ENCODE measurements around the gene PAK6. TPM values are rescaled to one million over a fixed set of nuclear protein-coding genes. Genes with fewer than 3 reads are reported as not detected.

PAK6 gene
- total RNA-seq, 1 donor from 2014 or later: not detected

- no peak overlapping the region for H3K4me3 ChIP-seq
- no peaks in the 10 kb centered on the region for H3K4me1 ChIP-seq
- intact Hi-C loops (cut with DNase I): no loop called here
- H3K27ac ChIP-seq: no peak overlapping the region
- no peaks in the 10 kb centered on the region for H3K9me3 ChIP-seq
- no peaks in the 10 kb centered on the region for H3K27me3 ChIP-seq
- no peak for TF ChIP-seq CTCF (IDR thresholded peaks at IDR 0.05)
- no peak for DNase-seq (ENCODE audit: low spot score in 2 of 2)
- H3K36me3 ChIP-seq: no peaks in the 10 kb centered on the region
Measured at GRCh38 chr15:40313531-40314398, 74.9 kb downstream of the PAK6 start.

- H3K27ac ChIP-seq: no peak overlapping the region
- no peaks in the 10 kb centered on the region for H3K4me1 ChIP-seq
- intact Hi-C loops (cut with DNase I): no loop called here
- H3K9me3 ChIP-seq: no peaks in the 10 kb centered on the region
- H3K36me3 ChIP-seq: no peaks in the 10 kb centered on the region
- no peaks in the 10 kb centered on the region for H3K27me3 ChIP-seq
- TF ChIP-seq CTCF (IDR thresholded peaks at IDR 0.05): no peak
- no peak for DNase-seq (ENCODE audit: low spot score in 2 of 2)
- no peak overlapping the region for H3K4me3 ChIP-seq
Measured at GRCh38 chr15:40314723-40315276, 75.9 kb downstream of the PAK6 start.

GRCh38 chr15:40316931-40317330 is 78.1 kb downstream of the PAK6 start:
- TF ChIP-seq CTCF (IDR thresholded peaks at IDR 0.05): no peak
- DNase-seq (ENCODE audit: low spot score in 2 of 2): no peak
- Histone ChIP-seq H3K27me3 (no peaks in the 10 kb centered on the region), H3K4me1 (peaks cover 0 to 2% of the 10 kb centered on the region in 2 donors), H3K27ac (no peak overlapping the region), H3K9me3 (no peaks in the 10 kb centered on the region), H3K36me3 (no peaks in the 10 kb centered on the region), H3K4me3 (no peak overlapping the region)
- intact Hi-C loops (cut with DNase I): no loop called here

GRCh38 chr15:40317580-40317979 is 78.7 kb downstream of the PAK6 start:
- Histone ChIP-seq H3K4me1 (peaks cover 0 to 6% of the 10 kb centered on the region in 2 donors), H3K36me3 (no peaks in the 10 kb centered on the region), H3K9me3 (no peaks in the 10 kb centered on the region), H3K27ac (no peak overlapping the region), H3K27me3 (no peaks in the 10 kb centered on the region), H3K4me3 (no peak overlapping the region)
- DNase-seq (ENCODE audit: low spot score in 2 of 2): no peak
- TF ChIP-seq CTCF (IDR thresholded peaks at IDR 0.05): no peak
- intact Hi-C loops (cut with DNase I): no loop called here

- H3K36me3 ChIP-seq: no peaks in the 10 kb centered on the region
- no peak overlapping the region for H3K27ac ChIP-seq
- H3K4me1 ChIP-seq: peaks cover 3 to 8% of the 10 kb centered on the region in 2 donors
- no peaks in the 10 kb centered on the region for H3K27me3 ChIP-seq
- no peaks in the 10 kb centered on the region for H3K9me3 ChIP-seq
- no peak for TF ChIP-seq CTCF (IDR thresholded peaks at IDR 0.05)
- intact Hi-C loops (cut with DNase I): loop anchor here (5.0 kb wide), 1 partner anchor 218 kb away; no protein-coding TSS in a partner anchor
- H3K4me3 ChIP-seq: no peak overlapping the region
- DNase-seq (ENCODE audit: low spot score in 2 of 2): no peak
Measured at GRCh38 chr15:40320409-40320808, 81.5 kb downstream of the PAK6 start.

Measured in ascending aorta (tissue), 2 donors.